H54 (cell line): ENCODE measurements around the gene USF1.

Experiments used
- DNase-seq: peaks from one replicate; pipeline ENCODE4 v3.0.0; 2011; ENCODE audit warnings: low spot score, mixed read lengths; ENCODE audit not compliant: insufficient read length
- FAIRE-seq: peaks from 3 replicates; lab custom pipeline; 2011; peaks lifted over from hg19 to GRCh38; lab: Jason Lieb, UNC
- POLR2A ChIP-seq: IDR thresholded peaks from 2 replicates; pipeline ENCODE4 v1.6.1; 2011; ENCODE audit warnings: low read depth, mild to moderate bottlenecking, low read length

USF1 gene

GRCh38 chr1:161045736-161046604, at the start of gene USF1:
Gene USF1, minus strand, starts transcription at chr1:161045977. Its CDS starts 2,702 bp downstream, at chr1:161043275.
- TF ChIP-seq POLR2A: peak; percentile 77
- FAIRE-seq (no peak), DNase-seq (peak; percentile 77)

- DNase-seq: no peak
- FAIRE-seq: no peak
- TF ChIP-seq POLR2A: no peak
Measured at GRCh38 chr1:161095230-161095629, 49.5 kb upstream of the USF1 start.

GRCh38 chr1:161094481-161094880, 48.7 kb upstream of the USF1 start:
- no peak for FAIRE-seq
- no peak for TF ChIP-seq POLR2A

GRCh38 chr1:161092621-161093028, 46.8 kb upstream of the USF1 start:
- no peak for TF ChIP-seq POLR2A
- DNase-seq (peak; percentile 50), FAIRE-seq (no peak)

More at GRCh38 chr1:161094481-161094880, 48.7 kb upstream of the USF1 start:
- DNase-seq: no peak

- DNase-seq (no peak), FAIRE-seq (no peak)
- TF ChIP-seq POLR2A: no peak
Measured at GRCh38 chr1:161091796-161092507, 46.2 kb upstream of the USF1 start.

- TF ChIP-seq POLR2A: no peak
- no peak for FAIRE-seq
- no peak for DNase-seq
Measured at GRCh38 chr1:161091093-161091492, 45.3 kb upstream of the USF1 start.

GRCh38 chr1:161090617-161091016, 44.8 kb upstream of the USF1 start:
- DNase-seq: no peak
- FAIRE-seq: no peak
- TF ChIP-seq POLR2A: no peak

GRCh38 chr1:161089938-161090337, 44.2 kb upstream of the USF1 start:
- FAIRE-seq (no peak), DNase-seq (no peak)
- TF ChIP-seq POLR2A: no peak

- no peak for FAIRE-seq
- no peak for TF ChIP-seq POLR2A
- DNase-seq: no peak
Measured at GRCh38 chr1:161089251-161089924, 43.6 kb upstream of the USF1 start, which contains the start of gene NECTIN4. Gene NECTIN4, minus strand, starts transcription at chr1:161089558. Its CDS starts 262 bp downstream, at chr1:161089296.

GRCh38 chr1:161088587-161089110, 42.9 kb upstream of the USF1 start:
- no peak for FAIRE-seq
- DNase-seq: peak; percentile 89
- no peak for TF ChIP-seq POLR2A

- no peak for DNase-seq
- no peak for TF ChIP-seq POLR2A
- no peak for FAIRE-seq
Measured at GRCh38 chr1:161086457-161086856, 40.7 kb upstream of the USF1 start.

- no peak for FAIRE-seq
- DNase-seq: no peak
- TF ChIP-seq POLR2A: no peak
Measured at GRCh38 chr1:161085165-161085564, 39.4 kb upstream of the USF1 start.

GRCh38 chr1:161084597-161084988, 38.8 kb upstream of the USF1 start:
- no peak for TF ChIP-seq POLR2A
- no peak for FAIRE-seq
- no peak for DNase-seq
